ENCODE data around the gene VWA8.
"Not testable (repeated sequence)": the region's sequence is repeated elsewhere in the genome, so short reads cannot be mapped to it uniquely, and the experiment has no call there.

VWA8 gene

DNA sequence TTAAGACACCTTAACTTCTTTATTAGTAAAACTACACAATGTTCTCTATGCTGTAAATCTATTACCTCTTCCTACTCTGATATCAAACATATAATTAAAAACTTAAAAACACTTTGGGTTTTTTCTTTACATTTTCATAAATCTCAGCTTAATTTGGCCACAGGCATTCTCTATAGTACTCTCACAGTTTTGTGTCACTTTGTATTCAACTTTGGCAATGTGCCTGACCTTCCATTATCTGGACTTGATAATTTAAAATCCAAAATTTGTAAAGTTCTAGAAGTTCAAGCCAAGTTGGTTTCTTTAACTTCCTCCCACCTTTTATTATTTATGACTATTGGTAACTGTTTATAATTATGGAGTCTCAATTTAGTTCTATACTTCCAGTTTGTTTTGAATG lies 46.4 kb downstream of the VWA8 start:
- no peaks in the 10 kb centered on the region for H3K27me3 ChIP-seq (ENCODE audit: insufficient read depth, low read depth, severe bottlenecking)
- no peak overlapping the region for H3K27ac ChIP-seq
- TF ChIP-seq CTCF (IDR thresholded peaks at IDR 0.05; ENCODE audit: low read depth, low read length): no peak
- no peak overlapping the region for H3K4me3 ChIP-seq (ENCODE audit: low read depth, low read length)
- DNase-seq: no peak
- H3K9me3 ChIP-seq (ENCODE audit: severe bottlenecking): no peaks in the 10 kb centered on the region
- no peaks in the 10 kb centered on the region for H3K36me3 ChIP-seq

GRCh38 chr13:41909506-41909905 lies 51.4 kb downstream of the VWA8 start:
- Histone ChIP-seq H3K4me3 (ENCODE audit: low read depth, low read length) (no peak overlapping the region), H3K36me3 (no peaks in the 10 kb centered on the region), H3K27me3 (ENCODE audit: insufficient read depth, low read depth, severe bottlenecking) (no peaks in the 10 kb centered on the region), H3K27ac (no peak overlapping the region), H3K9me3 (ENCODE audit: severe bottlenecking) (no peaks in the 10 kb centered on the region)
- DNase-seq: no peak
- TF ChIP-seq CTCF (IDR thresholded peaks at IDR 0.05; ENCODE audit: low read depth, low read length): no peak

DNA sequence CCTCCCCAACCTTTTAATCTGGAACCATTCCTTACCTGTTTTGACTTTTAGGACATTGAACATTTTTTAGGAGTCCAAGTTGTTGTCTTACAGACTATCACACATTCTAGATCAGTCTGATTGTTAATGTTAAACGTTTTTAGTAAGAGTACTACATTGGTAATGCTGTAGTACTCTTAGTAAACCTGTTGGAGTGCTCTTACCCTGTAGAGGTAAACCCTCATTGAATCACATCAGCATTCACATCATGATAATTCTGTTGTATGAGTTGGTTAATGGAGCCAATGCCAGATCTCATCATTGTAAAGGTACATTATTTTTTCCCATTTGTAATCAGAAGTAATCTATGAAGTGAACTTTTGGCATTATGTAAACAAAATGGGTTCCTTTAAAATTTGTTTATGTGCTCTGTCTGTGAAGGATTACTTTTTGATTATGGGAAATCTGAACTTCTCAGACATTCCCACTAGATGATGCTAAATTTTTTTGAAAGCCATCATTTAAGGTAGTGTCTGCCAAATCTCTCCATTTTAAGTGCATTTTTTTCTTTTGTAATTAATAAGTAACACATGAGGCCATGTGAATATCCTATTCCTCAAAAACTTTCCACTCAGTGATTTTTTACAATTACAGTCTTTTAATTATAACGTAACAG lies 55.2 kb downstream of the VWA8 start:
- TF ChIP-seq CTCF (IDR thresholded peaks at IDR 0.05; ENCODE audit: low read depth, low read length): no peak
- Histone ChIP-seq H3K9me3 (ENCODE audit: severe bottlenecking) (no peaks in the 10 kb centered on the region), H3K27me3 (ENCODE audit: insufficient read depth, low read depth, severe bottlenecking) (no peaks in the 10 kb centered on the region), H3K27ac (no peak overlapping the region), H3K36me3 (no peaks in the 10 kb centered on the region), H3K4me3 (ENCODE audit: low read depth, low read length) (no peak overlapping the region)
- DNase-seq: no peak

GRCh38 chr13:41900918-41901317 lies 60.0 kb downstream of the VWA8 start:
- no peak for DNase-seq
- Histone ChIP-seq H3K36me3 (no peaks in the 10 kb centered on the region), H3K4me3 (ENCODE audit: low read depth, low read length) (no peak overlapping the region), H3K9me3 (ENCODE audit: severe bottlenecking) (no peaks in the 10 kb centered on the region), H3K27ac (no peak overlapping the region), H3K27me3 (ENCODE audit: insufficient read depth, low read depth, severe bottlenecking) (no peaks in the 10 kb centered on the region)
- no peak for TF ChIP-seq CTCF (IDR thresholded peaks at IDR 0.05; ENCODE audit: low read depth, low read length)

DNA sequence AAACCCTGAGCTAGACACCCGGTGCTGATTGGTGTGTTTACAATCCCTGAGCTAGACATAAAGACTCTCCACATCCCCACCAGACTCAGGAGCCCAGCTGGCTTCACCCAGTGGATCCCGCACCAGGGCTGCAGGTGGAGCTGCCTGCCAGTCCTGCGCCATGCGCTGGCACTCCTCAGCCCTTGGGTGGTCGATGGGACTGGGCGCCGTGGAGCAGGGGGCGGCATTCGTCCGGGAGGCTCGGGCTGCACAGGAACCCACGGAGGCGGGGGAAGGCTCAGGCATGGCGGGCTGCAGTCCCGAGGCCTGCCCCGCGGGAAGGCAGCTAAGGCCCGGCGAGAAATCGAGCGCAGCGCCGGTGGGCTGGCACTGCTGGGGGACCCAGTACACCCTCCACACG lies 62.5 kb downstream of the VWA8 start:
- not testable (repeated sequence) for H3K4me3 ChIP-seq (ENCODE audit: low read depth, low read length); H3K27me3 ChIP-seq (ENCODE audit: insufficient read depth, low read depth, severe bottlenecking); H3K36me3 ChIP-seq; DNase-seq; H3K27ac ChIP-seq; H3K9me3 ChIP-seq (ENCODE audit: severe bottlenecking)

GRCh38 chr13:41897126-41897525 lies 63.8 kb downstream of the VWA8 start:
- Histone ChIP-seq H3K36me3 (no peaks in the 10 kb centered on the region), H3K9me3 (ENCODE audit: severe bottlenecking) (no peaks in the 10 kb centered on the region), H3K4me3 (ENCODE audit: low read depth, low read length) (no peak overlapping the region), H3K27me3 (ENCODE audit: insufficient read depth, low read depth, severe bottlenecking) (no peaks in the 10 kb centered on the region), H3K27ac (no peak overlapping the region)
- TF ChIP-seq CTCF (IDR thresholded peaks at IDR 0.05; ENCODE audit: low read depth, low read length): no peak
- no peak for DNase-seq
